ENCODE data around the gene INTS1.
"Not testable (repeated sequence)": the region's sequence is repeated elsewhere in the genome, so short reads cannot be mapped to it uniquely, and the experiment has no call there.

The INTS1 gene

DNA sequence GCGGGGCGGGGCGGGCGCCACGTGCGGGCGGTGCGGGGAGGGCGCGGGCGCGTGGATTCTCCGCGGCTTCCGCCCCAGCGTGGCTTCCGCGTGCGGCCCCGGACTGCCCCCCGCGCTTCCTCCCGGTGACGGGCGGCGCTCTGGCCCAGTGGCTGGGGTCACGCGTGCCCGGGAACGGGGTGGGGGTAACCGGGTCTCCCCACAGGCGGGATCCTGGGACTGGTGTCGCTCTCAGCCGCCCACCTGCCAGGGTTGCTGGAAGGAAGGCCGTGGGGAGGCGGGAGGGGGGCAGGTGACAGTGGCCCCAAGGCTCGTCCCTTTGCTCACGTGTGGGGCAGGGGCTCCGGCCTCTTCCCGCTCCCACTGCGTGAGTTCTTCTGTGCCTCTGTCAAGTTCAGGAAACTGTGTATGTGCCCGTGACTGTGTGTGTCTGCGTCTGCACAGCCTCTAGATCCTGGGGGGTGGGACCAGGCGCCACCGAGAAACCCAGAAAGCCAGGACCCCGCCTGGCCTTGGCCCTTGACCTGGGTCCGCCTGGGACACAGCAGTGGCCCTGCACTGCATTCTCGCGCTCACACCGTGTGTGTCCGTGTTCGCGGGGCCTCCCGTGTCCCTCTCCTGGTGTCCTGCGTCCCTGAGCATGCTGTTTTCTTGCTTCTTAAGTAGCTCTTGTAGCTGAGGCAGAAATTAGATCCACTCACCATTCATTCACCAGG lies 27.2 kb upstream of the INTS1 start:
- DNase-seq, result no peak

DNA sequence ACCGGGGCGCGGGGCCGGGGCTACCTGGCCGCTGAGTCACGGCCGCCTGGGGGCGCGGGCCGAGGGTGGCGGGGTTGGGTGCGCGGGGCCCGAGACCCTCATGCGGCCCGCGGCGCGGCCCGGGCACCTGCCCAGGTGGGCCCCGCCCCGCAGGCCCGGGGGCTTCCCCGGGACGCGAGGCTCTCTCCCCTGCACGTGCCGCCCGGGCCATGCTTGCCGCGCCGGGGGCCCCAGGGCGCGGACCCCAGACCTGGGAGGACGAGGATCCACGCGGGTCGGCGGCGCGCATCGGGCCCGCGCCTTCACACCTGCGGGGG lies 26.7 kb upstream of the INTS1 start:
- no peak for DNase-seq

DNA sequence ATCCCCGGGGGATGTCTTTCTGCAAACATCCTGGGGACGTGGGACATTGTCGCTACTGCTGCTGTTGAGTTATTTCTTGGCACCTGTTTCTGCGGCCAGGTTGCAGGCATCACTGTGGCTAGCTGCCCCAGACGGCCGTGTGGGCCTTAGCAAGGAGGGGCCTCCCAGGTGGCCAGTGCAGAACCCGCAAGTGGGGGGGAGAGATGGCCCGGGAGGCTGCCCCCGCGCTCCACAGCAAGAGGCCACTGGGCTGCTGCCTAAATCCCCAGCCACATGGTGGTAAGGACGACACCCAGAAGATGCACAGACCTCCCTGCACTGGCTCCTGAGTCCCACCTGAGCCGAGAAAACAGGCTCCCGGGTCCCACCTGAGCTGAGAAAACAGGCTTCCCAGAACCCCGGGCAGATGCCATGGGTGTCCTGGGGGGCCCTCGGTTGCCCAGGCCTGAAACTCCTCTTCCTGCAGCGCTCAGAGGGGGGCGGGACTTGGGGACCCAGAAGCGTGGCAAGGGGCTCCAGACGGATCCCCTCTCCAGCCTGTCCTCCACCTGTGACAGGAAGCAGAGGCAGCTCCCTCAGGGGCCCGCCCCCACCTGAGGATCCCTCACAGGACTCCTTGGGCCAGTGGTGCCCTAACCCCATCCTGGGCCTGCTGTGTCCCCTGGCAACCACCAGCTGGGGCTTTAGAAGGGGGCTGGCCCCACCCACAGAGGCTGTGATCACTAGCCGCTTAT lies 25.4 kb upstream of the INTS1 start:
- DNase-seq, result no peak

DNA sequence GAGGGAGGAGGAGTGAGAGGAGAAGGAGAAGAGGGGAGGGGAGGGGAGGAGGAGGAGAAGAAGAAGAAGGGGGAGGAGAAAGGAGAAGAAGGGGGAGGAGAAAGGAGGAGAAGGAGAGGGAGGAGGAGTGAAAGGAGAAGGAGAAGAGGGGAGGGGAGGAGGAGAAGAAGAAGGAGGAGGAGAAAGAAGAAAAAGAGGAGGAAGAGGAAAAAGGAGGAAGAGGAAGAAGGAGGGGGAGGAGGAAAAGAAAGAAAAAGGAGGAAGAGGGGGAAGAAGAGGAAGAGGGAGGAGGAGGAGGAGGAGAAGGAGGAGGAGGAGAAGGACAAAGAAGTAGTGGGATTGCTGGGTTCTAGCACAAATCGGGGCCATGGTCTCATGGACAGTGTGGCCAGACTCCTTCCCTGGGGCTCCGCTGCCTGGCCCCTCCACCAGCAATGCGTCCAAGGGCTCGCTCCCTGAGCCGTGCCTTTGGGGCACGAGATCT lies 22.1 kb upstream of the INTS1 start:
- DNase-seq, result no peak

DNA sequence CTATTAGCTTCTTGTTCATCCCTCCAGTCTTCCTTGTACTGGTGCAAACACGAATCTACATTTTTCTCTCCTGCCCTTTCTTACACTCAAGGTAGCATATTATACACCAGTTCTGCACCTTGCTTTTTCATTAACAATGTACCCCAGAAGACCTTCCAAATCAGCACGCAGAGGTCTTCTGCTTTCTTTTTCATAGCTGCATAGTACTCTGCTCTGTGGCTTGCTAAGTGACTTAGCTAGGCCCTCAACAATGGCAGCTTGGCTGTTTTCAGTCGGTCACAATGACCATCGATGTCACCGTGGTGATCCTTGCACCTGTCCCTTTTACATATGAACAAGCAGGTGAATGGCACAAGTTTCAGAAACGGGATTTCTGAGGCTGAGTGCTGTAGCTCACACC lies 21.2 kb upstream of the INTS1 start:
- no peak for DNase-seq

DNA sequence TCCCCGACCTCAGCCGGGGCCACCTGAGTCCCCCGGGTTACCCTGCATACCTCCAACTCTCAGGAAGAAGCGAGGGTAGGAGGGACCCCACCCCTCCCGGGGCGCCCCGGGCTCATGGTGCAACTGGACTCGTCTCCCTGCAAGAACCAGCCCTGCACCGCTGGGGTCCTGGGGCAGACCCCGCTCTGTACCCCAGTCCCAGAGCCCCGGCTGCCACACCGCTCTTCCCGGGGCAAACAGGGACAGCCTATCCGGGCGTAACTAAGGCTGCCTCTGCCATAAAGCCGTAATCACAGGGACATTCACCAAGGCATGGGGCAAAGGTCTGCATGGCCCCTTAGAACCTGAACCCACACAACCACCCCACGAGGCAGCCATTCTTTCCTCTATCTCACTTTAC lies 19.7 kb upstream of the INTS1 start:
- no peak for DNase-seq

DNA sequence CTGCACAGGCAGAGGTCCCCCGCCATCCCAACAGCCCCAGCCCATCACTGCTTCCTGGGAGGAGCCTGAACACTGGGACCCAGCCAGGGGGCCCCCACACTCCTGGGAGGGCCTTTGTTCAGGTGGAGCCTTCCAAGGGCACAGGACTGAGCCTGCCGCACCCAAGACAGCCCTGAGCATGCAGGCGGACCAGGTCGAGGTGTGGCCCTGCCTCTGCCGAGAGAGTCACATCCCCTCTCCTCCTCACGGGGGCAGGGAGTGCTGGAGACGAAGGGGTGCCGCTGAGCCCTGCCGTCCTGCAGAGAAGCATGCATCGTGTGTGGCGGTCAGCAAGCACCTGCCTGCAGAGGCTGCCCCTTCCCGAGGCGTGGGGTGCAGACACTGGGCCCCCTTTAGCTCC lies 19.0 kb upstream of the INTS1 start:
- no peak for DNase-seq

DNA sequence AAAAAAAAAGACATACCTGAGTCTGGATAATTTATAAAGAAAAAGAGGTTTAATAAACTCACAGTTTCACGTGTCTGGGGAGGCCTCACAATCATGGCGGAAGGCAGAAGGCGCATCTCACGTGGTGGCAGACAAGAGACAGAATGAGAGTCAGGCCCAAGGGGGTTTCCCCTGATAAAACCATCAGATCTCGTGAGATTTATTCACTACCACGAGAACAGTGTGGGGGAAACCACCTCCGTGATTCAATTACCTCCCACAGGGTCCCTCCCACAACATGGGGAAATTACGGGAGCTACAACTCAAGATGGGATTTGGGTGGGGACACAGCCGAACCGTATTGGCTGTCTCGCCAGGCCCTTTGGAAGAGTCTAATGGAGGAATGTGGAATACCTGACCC lies 17.3 kb upstream of the INTS1 start:
- DNase-seq, result no peak

DNA sequence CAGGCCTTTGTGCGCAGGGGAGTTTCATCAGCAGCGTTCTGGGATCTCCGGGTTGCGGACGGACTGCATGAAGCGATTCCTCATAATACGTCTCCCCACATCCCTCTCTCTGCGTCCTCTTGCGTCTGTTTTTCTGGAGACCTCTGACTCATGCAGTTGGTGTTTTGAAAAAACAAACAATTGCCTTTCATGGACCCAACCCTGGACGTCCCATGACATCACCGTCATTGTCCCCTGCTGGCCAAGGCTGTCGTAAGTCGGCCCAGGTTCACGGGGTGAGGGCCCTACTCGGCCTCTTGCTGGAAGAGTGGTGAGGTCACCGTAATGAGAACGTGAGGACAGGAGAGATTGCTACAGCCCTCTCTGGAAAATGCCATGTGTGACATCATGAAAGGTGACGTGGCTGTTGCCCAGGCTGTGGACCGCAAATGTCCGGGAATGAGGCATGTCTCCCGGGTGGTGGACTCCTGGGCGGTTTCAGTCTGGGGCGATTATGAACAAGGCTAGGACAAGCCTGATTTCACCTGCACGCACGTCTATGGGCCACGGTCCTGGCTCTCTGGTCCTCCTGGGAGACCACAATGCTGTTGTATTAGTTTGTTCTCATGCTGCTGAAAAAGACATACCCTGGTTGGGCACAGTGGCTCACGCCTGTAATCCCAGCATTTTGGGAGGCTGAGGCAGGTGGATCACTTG lies 16.5 kb upstream of the INTS1 start:
- no peak for DNase-seq

DNA sequence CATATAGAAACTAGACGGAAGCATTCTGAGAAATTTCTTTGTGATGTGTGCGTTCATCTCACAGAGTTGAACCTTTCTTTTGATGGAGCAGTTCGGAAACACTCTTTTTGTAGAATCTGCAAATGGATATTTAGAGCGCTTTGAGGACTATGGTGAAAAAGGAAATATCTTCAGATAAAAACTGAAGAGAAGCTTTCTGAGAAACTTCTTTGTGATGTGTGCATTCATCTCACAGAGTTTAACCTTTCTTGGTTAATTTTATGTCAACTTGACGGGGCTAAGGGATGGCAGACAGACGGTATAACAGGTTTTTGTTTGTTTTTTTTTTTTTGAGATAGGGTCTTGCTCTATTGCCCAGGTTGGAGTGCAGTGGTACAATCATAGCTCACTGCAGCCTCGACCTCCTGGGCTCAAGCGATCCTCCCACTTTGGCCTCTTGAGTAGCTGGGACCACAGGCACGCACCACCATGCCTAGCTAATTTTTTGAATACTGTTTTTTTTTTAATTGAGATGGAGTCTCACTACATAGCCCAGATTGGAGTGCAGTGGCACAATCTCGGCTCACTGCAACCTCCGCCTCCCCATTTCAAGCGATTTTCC lies 15.2 kb upstream of the INTS1 start:
- not testable (repeated sequence) for DNase-seq

DNA sequence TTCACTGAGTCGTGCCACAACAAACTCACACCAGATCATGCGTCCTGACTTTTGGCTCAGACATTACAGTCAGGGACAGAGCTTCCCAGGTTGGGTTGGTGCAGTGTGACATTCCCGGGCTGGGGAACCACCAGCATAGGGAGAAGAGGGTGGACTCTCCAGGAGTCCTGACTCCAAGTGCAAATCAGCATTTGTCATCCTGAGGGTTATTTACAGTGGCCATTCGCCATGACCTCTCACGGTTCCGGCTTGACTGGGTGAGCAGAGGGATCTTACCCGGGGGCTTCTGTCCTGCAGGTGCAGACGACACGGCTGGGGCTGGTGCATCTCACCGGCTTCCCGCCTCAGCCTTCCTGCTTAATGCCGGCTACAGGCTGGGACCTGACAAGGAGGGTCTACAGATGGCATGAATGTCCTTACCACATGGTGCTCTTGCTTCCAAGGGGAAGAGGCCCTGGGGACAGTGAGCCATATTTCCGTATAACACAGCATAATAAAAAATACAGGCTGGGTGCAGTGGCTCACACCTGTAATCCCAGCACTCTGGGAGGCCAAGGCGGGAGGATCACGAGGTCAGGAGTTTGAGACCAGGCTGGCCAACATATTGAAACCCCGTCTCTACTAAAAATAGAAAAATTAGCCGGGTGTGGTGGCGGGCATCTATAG lies 12.5 kb upstream of the INTS1 start:
- DNase-seq, result peak; percentile 19

DNA sequence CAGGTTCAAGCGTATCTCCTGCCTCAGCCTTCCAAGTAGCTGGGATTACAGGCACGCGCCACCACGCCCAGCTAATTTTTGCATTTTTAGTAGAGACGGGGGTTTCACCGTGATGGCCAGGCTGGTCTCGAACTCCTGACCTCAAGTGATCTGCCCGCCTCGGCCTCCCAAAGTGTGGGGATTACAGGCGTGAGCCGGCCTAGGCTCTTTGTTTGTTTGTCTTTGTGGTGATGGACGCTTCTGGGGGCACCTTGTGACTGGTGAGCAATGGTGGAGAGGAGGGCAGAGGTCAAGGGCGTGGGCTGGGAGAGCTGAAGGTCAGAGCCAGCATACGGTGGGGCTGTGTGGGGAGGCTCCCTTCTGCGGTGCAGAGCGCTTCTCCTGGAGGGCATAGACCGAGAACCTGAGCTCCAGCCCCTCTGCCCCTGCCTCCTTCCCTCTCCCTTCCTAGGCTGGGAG lies 11.3 kb upstream of the INTS1 start:
- not testable (repeated sequence) for DNase-seq

DNA sequence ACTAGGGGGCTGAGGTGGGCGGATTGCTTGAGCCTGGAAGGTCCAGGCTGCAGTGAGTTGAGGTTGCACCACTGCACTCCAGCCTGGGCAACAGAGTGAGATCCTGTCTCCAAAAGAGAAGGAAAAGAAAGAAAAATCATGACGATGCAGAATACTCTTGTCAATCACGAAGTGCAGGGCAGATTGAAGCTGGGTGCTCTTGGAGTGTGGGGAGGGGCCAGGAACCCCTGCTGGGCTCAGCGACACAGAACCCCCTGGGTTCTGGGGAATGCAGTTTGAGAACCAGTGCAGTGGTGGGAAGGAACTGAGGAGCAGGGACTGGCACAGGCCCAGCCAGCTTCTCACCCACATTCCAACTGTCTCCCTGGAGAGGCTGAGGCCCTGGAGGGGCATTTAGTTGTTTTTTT lies 10.8 kb upstream of the INTS1 start:
- DNase-seq, result no peak

DNA sequence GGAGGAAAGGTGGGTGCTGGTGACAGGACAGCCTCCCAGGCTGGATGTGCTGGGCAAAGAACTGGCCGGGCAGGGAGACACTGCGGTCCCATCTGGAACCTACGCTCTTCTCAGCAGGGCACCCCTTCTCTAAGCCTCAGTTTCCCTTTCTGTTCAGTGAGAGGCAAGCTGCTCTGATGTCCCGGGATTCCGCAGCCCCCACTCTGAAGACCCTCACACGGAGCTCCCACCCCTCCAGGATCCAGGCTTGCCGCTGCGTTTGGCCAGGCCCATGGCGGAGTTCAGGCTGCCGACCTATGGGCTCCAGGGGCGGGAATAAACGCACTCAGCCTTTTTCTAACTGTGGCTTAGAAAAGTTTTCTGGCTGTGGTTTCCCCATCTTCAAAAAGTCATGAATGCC lies 10.2 kb upstream of the INTS1 start:
- no peak for DNase-seq

DNA sequence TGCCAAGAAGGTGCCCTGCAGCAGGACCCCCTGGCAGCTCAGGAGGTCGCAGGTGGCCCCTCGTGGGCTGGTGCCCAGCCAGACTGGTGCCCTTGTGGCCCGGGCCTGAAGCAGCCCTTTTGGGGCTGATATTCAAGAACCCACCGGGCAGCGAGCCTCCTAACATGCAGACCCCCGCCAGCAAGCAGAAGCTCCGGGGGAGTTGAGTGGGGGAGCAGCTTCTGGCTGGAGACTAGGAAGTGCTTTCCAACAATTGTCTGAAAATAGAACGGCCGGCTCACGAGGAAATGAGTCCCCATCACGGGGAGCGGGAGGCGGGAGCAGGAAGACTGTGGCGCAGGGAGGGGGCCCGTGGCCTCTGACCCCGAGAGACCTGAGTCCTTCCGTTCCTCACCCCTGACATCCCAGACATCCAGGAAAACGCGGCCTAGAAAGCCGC lies 9.5 kb upstream of the INTS1 start:
- DNase-seq, result no peak

DNA sequence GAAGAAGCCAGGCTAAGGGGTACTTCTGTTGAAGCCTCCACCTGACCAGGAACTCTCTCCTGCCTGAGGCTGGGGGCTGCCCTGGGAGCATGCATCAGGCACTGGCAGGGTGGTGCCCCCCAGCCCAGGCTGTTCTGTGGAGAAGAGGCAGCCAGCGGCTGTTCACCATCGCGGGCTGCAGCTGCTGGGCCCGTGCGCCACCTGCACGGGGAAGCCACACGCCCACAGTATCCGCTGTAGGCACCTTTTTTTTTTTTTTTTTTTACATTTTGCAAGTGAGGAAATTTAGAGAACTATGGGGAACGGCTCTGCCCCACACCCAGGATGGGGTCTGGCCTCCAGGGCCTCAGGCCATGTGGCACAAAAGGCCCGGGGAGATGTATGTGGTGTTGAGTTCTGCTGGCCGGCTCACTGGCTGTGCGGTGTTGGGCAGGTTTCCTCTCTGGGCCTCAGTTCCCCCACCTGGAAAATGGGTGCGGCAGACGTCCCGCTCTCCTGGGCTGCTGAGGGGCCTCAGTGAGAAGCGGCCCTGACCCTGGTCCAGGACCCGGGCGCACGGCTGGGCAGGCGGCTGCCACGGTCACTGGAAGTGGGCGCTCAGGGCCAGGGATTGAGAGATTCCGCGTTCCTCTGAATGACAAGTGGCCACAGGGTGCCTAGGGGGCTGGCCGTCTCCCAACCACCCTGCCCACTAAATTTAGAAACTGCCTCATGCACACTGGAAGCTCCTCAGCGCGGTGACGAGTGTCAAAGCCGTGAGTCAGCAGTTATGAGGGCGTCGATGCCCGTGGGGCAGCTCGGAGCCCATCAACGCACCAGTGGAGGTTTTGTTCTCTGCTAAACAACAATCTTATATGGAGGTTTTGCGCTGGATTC lies 8.8 kb upstream of the INTS1 start:
- no peak for DNase-seq

DNA sequence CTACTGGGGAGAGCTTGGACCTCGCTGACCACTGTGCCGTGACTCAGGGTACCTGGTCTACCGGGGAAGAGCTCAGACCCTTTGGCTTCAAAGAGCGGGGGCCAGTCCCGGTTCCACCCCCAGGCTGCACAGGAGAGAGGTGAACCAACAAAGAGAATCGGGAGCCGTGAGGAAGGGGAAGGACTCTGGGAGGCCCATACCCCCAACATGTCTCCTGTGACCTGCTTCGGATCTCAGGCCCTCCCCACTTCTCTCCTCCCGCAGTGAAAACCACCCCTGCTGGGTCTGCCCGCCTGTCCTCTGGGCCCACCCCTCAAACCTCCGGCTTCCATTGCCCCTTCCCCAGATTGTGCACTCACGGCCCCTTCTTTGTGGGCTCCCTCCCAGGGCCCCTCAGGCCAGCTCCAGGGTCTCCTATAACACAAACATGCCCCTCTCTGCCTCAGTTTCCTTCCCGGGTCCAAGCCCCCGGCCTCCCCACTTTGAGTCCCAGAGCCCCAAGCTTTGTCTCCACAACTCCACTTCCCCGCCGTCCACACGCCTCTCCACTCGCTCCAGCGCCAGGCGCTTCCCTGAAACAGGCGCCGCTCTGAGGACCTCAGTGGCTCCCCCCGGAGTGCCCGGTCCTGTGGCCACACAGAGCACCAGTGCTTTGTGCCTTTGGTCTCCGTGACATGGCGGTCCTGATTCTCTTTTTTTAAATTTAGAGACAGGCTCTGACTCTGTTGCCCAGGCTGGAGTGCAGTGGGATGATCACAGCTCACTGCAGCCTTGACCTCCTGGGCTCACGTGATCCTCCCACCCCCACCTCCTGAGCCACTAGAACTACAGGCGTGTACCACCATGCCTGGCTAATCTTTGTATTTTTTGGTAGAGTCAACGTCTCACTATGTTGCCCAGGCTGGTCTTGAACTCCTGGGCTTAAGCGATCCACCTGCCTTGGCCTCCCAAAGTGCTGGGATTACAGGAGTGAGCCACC lies 7.5 kb upstream of the INTS1 start:
- no peak for DNase-seq

DNA sequence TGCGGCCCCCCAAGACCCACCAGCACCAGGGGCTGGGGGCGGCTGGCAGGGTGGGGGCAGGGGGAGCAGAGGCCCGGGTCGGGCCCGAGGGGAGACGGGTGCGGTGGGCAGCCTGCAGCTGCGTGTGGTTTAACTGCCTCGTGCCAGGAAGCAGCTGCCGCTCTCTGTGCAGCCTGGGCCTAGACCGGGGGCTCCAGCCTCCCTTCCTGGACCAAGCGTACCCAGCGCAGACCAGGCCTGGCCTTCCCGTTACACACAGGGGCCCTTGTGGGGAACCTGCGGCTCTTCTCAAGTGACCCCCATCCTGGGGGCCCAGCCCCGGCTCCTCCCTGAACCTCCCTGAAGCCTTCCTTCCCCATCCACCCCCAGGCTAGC lies 6.6 kb upstream of the INTS1 start:
- no peak for DNase-seq

DNA sequence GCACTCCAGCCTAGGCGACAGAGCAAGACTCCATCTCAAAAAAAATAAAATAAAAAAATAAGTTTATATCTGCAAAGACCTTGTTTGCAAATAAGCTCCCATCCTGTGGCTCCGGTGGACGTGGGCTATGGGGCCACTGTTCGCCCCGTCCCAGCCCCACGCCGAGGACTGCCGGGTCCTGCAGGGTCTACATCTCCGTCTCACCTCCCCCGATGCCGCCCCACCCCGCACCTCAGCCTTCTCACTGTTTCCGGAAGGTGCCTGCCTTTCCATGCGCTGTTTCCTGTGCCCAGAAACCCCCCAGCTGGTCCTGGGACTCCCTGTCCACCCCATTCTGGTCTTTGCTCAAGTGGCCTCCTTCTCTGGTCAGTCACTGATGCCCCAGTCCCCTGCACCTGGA lies 5.0 kb upstream of the INTS1 start:
- no peak for DNase-seq

DNA sequence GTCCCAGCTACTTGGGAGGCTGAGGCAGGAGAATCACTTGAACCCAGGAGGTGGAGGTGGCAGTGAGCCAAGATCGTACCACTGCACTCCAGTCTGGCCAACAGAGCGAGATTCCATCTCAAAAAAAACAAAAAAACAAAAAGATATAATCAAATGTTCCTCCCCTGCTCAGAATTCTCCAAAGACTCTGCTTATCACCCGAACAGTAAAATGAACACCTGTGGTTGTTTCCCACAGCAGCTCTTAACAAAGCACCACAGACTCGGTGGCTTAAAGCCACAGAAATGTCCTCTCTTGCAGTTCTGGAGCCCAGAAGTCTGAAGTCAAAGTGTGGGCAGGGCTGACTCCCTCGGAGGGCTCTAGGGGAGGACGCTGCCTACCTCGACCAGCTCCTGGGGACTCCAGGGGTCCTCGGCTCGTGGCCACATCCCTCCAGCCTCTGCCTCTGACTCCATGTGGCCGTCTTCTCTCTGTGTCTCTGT lies 4.1 kb upstream of the INTS1 start:
- no peak for DNase-seq

Measured in NCI-H1694 (cell line).